Activated T-helper 17 cell treated with anti-CD3 and anti-CD28 coated beads, Interleukin-2, amount 50 U/mL, for 72 hours (primary cell): Measurements from ENCODE around the gene PROC. TPM values are rescaled to one million over a fixed set of nuclear protein-coding genes. Genes with fewer than 3 reads are reported as not detected.

Source experiments
- ATAC-seq: fragments of 150-1000 bp; cut with Tn5 transposase; replicated peaks from 2 replicates; pipeline ENCODE4 v1.10.0; 2021; ENCODE audit warnings: mild to moderate bottlenecking, moderate library complexity
- H3K27ac Mint-ChIP-seq: one replicate; pipeline ENCODE4 v1.8.0; 2022; ENCODE audit warnings: mixed read lengths
- H3K27me3 Mint-ChIP-seq: one replicate; pipeline ENCODE4 v1.8.0; 2022; ENCODE audit warnings: mixed read lengths
- H3K36me3 Mint-ChIP-seq: one replicate; pipeline ENCODE4 v1.8.0; 2022; ENCODE audit warnings: low read depth, mild to moderate bottlenecking, mixed read lengths
- H3K4me1 Mint-ChIP-seq: one replicate; pipeline ENCODE4 v1.8.0; 2022; ENCODE audit warnings: mixed read lengths
- H3K4me3 Mint-ChIP-seq: one replicate; pipeline ENCODE4 v1.8.0; 2022; ENCODE audit warnings: mild to moderate bottlenecking, mixed read lengths
- H3K9me3 Mint-ChIP-seq: one replicate; pipeline ENCODE4 v1.8.0; 2022; ENCODE audit warnings: mixed read lengths
- total RNA-seq, 2 donors: library from RNA; stranded (reverse); gene quantifications; one replicate each; pipeline ENCODE4 v1.2.3, GENCODE V29; 2022

Gene PROC
- not detected for total RNA-seq

- H3K27ac Mint-ChIP-seq, result no peak within 1 kb of the TSS
- H3K36me3 Mint-ChIP-seq, result no peaks in the 10 kb centered on the region
- no peaks in the 10 kb centered on the region for H3K9me3 Mint-ChIP-seq
- ATAC-seq, result no peak
- H3K4me3 Mint-ChIP-seq, result peak within 1 kb of the TSS; percentile 76
- peaks cover 19% of the 10 kb centered on the region for H3K27me3 Mint-ChIP-seq
- peaks cover 6% of the 10 kb centered on the region for H3K4me1 Mint-ChIP-seq
These were observed at the start of gene PROC for GRCh38 chr2:127418300-127419111. Gene PROC (plus strand): TSS chr2:127418427. CDS start chr2:127419943, 1,516 bp downstream.

- Mint-ChIP-seq H3K27me3 (no peaks in the 10 kb centered on the region), H3K36me3 (peaks cover 11% of the 10 kb centered on the region), H3K9me3 (peaks cover 7% of the 10 kb centered on the region), H3K4me3 (no peak overlapping the region), H3K27ac (no peak overlapping the region), H3K4me1 (peaks cover 25% of the 10 kb centered on the region)
- no peak for ATAC-seq
These were observed 48.2 kb upstream of the PROC start for GRCh38 chr2:127370010-127370409.

GRCh38 chr2:127371037-127371436, 47.2 kb upstream of the PROC start:
- Mint-ChIP-seq H3K4me3 (no peak overlapping the region), H3K27me3 (no peaks in the 10 kb centered on the region), H3K9me3 (peaks cover 11% of the 10 kb centered on the region), H3K36me3 (peaks cover 11% of the 10 kb centered on the region), H3K4me1 (peaks cover 15% of the 10 kb centered on the region), H3K27ac (no peak overlapping the region)
- no peak for ATAC-seq

GRCh38 chr2:127373362-127374083, 44.7 kb upstream of the PROC start:
- H3K4me1 Mint-ChIP-seq, result peaks cover 22% of the 10 kb centered on the region
- H3K36me3 Mint-ChIP-seq, result peaks cover 11% of the 10 kb centered on the region
- ATAC-seq, result no peak
- H3K4me3 Mint-ChIP-seq, result no peak overlapping the region
- peaks cover 11% of the 10 kb centered on the region for H3K9me3 Mint-ChIP-seq
- H3K27ac Mint-ChIP-seq, result no peak overlapping the region
- no peaks in the 10 kb centered on the region for H3K27me3 Mint-ChIP-seq

DNA sequence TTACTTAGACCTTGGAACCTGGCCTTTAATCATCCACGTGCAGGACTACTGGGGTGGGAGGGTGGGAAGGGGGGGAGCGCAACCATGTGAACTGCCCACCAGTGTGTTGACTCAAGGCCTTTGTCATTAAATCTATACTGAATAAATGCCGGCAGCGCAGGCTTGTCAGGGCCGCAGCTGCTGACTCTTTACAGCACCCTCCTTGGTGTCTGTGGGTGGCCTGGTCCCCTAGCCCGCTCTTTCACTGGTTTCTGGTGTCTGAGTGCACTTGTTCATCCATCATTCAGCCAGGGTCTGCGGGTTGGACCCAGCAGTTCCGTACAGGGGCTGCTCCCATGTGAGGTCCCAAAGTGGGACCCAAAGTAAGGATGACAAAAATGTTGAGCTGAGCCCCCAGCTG, 42.0 kb upstream of the PROC start:
- H3K4me3 Mint-ChIP-seq, result no peak overlapping the region
- H3K27me3 Mint-ChIP-seq, result no peaks in the 10 kb centered on the region
- peaks cover 8% of the 10 kb centered on the region for H3K9me3 Mint-ChIP-seq
- peaks cover 7% of the 10 kb centered on the region for H3K36me3 Mint-ChIP-seq
- H3K4me1 Mint-ChIP-seq, result peaks cover 33% of the 10 kb centered on the region
- no peak for ATAC-seq
- H3K27ac Mint-ChIP-seq, result no peak overlapping the region

GRCh38 chr2:127377262-127377661, 41.0 kb upstream of the PROC start:
- ATAC-seq, result no peak
- peaks cover 8% of the 10 kb centered on the region for H3K9me3 Mint-ChIP-seq
- no peaks in the 10 kb centered on the region for H3K27me3 Mint-ChIP-seq
- H3K4me1 Mint-ChIP-seq, result peaks cover 27% of the 10 kb centered on the region
- peak overlapping the region; percentile 31 for H3K4me3 Mint-ChIP-seq
- no peak overlapping the region for H3K27ac Mint-ChIP-seq
- no peaks in the 10 kb centered on the region for H3K36me3 Mint-ChIP-seq

GRCh38 chr2:127378720-127379119, 39.5 kb upstream of the PROC start:
- Mint-ChIP-seq H3K4me1 (peaks cover 36% of the 10 kb centered on the region), H3K27ac (no peak overlapping the region), H3K27me3 (no peaks in the 10 kb centered on the region), H3K4me3 (peak overlapping the region; percentile 31), H3K9me3 (peaks cover 8% of the 10 kb centered on the region), H3K36me3 (no peaks in the 10 kb centered on the region)
- peak; percentile 47 for ATAC-seq

GRCh38 chr2:127379712-127380355, 38.4 kb upstream of the PROC start:
- H3K27me3 Mint-ChIP-seq, result no peaks in the 10 kb centered on the region
- H3K27ac Mint-ChIP-seq, result peak overlapping the region; percentile 43
- peak; percentile 81 for ATAC-seq
- peak overlapping the region; percentile 31 for H3K4me3 Mint-ChIP-seq
- H3K9me3 Mint-ChIP-seq, result peaks cover 4% of the 10 kb centered on the region
- H3K4me1 Mint-ChIP-seq, result peaks cover 35% of the 10 kb centered on the region
- peaks cover 8% of the 10 kb centered on the region for H3K36me3 Mint-ChIP-seq

DNA sequence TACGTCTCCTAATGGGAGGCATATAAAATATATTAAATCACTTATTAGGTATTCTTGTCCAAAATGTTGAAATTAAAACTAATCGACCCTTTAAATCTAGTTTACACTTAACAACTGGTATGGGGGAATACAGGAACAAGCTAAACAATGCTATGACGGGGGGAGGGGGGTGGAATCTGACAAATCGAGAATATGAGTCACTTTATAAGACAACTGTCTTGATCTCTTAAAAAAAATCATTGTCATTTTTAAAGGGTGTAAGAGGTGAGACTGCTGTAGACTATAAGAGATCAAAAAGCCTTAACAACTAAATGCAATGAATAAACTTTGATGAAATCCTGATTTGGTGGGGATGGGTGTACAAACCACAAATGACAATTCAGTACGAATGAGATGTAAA, 36.5 kb upstream of the PROC start:
- Mint-ChIP-seq H3K27me3 (no peaks in the 10 kb centered on the region), H3K9me3 (no peaks in the 10 kb centered on the region), H3K4me1 (peaks cover 48% of the 10 kb centered on the region), H3K36me3 (peaks cover 24% of the 10 kb centered on the region), H3K4me3 (no peak overlapping the region), H3K27ac (no peak overlapping the region)
- ATAC-seq, result peak; percentile 40

- H3K9me3 Mint-ChIP-seq, result no peaks in the 10 kb centered on the region
- no peak for ATAC-seq
- H3K36me3 Mint-ChIP-seq, result peaks cover 28% of the 10 kb centered on the region
- no peaks in the 10 kb centered on the region for H3K27me3 Mint-ChIP-seq
- no peak overlapping the region for H3K4me3 Mint-ChIP-seq
- H3K27ac Mint-ChIP-seq, result no peak overlapping the region
- peaks cover 42% of the 10 kb centered on the region for H3K4me1 Mint-ChIP-seq
These were observed 35.4 kb upstream of the PROC start for GRCh38 chr2:127382831-127383230.

GRCh38 chr2:127384529-127384928, 33.7 kb upstream of the PROC start:
- no peak overlapping the region for H3K27ac Mint-ChIP-seq
- no peaks in the 10 kb centered on the region for H3K27me3 Mint-ChIP-seq
- H3K4me1 Mint-ChIP-seq, result peaks cover 51% of the 10 kb centered on the region
- H3K9me3 Mint-ChIP-seq, result no peaks in the 10 kb centered on the region
- H3K36me3 Mint-ChIP-seq, result peaks cover 28% of the 10 kb centered on the region
- no peak for ATAC-seq
- H3K4me3 Mint-ChIP-seq, result peak overlapping the region; percentile 99

DNA sequence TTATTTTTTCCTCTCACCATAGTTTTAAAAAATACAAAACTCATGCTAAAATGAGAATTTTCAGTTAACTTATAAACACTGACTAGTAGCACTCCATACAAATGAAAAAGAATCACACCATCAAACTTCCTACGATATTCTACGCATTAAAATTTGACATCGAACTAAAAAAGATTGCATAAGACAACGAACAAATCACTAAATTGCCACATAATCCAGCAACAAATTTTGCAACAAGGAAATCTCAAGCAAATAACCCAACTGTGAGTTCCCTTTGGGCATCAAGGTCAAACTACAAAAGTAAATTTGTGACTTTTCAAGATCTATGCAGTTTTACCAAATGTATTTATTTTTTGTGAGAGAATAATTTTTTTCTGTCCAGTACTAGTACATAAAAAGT, 32.0 kb upstream of the PROC start:
- peak overlapping the region; percentile 95 for H3K27ac Mint-ChIP-seq
- H3K27me3 Mint-ChIP-seq, result no peaks in the 10 kb centered on the region
- peaks cover 46% of the 10 kb centered on the region for H3K4me1 Mint-ChIP-seq
- no peak for ATAC-seq
- no peaks in the 10 kb centered on the region for H3K9me3 Mint-ChIP-seq
- H3K36me3 Mint-ChIP-seq, result peaks cover 28% of the 10 kb centered on the region
- H3K4me3 Mint-ChIP-seq, result peak overlapping the region; percentile 99

- ATAC-seq, result peak; percentile 76
- Mint-ChIP-seq H3K4me1 (peaks cover 47% of the 10 kb centered on the region), H3K27ac (peak overlapping the region; percentile 95), H3K27me3 (no peaks in the 10 kb centered on the region), H3K9me3 (no peaks in the 10 kb centered on the region), H3K36me3 (peaks cover 28% of the 10 kb centered on the region), H3K4me3 (peak overlapping the region; percentile 99)
These were observed 31.2 kb upstream of the PROC start for GRCh38 chr2:127386764-127387654.
